OCI-LY1 (cell line): ENCODE data around the gene TTLL5.

Experiments used
- EZH2 ChIP-seq: fragments of 200-600 bp; sonication (generic), shearing (Covaris generic); IDR thresholded peaks from 2 replicates; pipeline ENCODE4 v1.8.0; 2017; ENCODE audit warnings: borderline replicate concordance, mixed run types, mild to moderate bottlenecking, antibody characterized with exemption, low read length, moderate library complexity, mixed read lengths
- TF ChIP-seq, protein P1 (sequence below): fragments of 200-600 bp; sonication (generic), shearing (Covaris generic); IDR thresholded peaks from 2 replicates; pipeline ENCODE4 v1.5.1; 2017; ENCODE audit warnings: mild to moderate bottlenecking, antibody characterized with exemption, low read length, moderate library complexity, mixed read lengths

DNA sequence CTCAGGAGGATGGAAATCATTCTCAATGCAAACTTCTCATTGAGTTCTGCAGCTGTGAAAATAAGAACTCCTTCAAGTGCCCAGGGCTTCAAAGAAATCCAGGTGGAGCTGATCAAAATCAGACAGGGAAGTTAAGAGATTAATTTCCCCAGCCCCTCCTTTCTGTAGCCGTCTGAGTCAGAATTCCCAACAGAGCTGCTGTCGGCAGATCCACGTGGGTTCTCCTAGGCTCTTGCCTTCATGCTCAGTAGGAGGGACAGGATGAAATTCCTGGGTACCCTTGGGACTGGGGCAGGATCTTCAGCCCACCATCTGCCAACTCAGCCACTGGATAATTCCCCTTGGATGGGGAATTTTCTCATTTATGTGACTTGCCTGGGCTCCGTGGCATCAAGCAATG lies 307.4 kb downstream of the TTLL5 start:
- TF ChIP-seq, protein P1, sequence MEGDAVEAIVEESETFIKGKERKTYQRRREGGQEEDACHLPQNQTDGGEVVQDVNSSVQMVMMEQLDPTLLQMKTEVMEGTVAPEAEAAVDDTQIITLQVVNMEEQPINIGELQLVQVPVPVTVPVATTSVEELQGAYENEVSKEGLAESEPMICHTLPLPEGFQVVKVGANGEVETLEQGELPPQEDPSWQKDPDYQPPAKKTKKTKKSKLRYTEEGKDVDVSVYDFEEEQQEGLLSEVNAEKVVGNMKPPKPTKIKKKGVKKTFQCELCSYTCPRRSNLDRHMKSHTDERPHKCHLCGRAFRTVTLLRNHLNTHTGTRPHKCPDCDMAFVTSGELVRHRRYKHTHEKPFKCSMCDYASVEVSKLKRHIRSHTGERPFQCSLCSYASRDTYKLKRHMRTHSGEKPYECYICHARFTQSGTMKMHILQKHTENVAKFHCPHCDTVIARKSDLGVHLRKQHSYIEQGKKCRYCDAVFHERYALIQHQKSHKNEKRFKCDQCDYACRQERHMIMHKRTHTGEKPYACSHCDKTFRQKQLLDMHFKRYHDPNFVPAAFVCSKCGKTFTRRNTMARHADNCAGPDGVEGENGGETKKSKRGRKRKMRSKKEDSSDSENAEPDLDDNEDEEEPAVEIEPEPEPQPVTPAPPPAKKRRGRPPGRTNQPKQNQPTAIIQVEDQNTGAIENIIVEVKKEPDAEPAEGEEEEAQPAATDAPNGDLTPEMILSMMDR = no peak
- TF ChIP-seq EZH2 = no peak
